Ovary (tissue), 3 donors: ENCODE results near the gene TBC1D5.

Source experiments
- EP300 ChIP-seq: sonication (generic); formaldehyde crosslinking; IDR thresholded peaks from one replicate; pipeline ENCODE4 v1.6.1; 2017; ENCODE audit warnings: antibody characterized with exemption
- POLR2A ChIP-seq: fragments of 450-650 bp; IDR thresholded peaks from one replicate; pipeline ENCODE4 v1.6.1; 2017; ENCODE audit warnings: antibody characterized with exemption, mild to moderate bottlenecking, moderate library complexity
- TF ChIP-seq, protein P1 (sequence below), 3 donors: fragments of 450-650 bp in 2 of 3; fragments of 200-600 bp in 1 of 3; IDR thresholded peaks; one replicate each; pipeline versions ENCODE4 v1.5.1 to v1.8.0; 2016 to 2022; ENCODE audit warnings: antibody characterized with exemption in 3 of 3, mild to moderate bottlenecking in 1 of 3
- donor health status: DM: no; HTN: no; CAD: no.

GRCh38 chr3:17500618-17501017 lies 241.8 kb downstream of the TBC1D5 start:
- TF ChIP-seq, protein P1, sequence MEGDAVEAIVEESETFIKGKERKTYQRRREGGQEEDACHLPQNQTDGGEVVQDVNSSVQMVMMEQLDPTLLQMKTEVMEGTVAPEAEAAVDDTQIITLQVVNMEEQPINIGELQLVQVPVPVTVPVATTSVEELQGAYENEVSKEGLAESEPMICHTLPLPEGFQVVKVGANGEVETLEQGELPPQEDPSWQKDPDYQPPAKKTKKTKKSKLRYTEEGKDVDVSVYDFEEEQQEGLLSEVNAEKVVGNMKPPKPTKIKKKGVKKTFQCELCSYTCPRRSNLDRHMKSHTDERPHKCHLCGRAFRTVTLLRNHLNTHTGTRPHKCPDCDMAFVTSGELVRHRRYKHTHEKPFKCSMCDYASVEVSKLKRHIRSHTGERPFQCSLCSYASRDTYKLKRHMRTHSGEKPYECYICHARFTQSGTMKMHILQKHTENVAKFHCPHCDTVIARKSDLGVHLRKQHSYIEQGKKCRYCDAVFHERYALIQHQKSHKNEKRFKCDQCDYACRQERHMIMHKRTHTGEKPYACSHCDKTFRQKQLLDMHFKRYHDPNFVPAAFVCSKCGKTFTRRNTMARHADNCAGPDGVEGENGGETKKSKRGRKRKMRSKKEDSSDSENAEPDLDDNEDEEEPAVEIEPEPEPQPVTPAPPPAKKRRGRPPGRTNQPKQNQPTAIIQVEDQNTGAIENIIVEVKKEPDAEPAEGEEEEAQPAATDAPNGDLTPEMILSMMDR (IDR thresholded peaks at IDR 0.05), result no peak
- TF ChIP-seq POLR2A (no peak), EP300 (no peak)
